GM12872 (cell line): Measurements from ENCODE around the gene HTR4.

Source experiments
- CTCF ChIP-seq: IDR thresholded peaks from 3 replicates; pipeline ENCODE4 v1.5.1; 2011; ENCODE audit warnings: low read depth, mild to moderate bottlenecking, low read length, moderate library complexity; ENCODE audit not compliant: insufficient read depth

HTR4 gene

GRCh38 chr5:148653836-148654781 is at the start of gene HTR4:
TSS of gene HTR4 (minus strand) at chr5:148654527. CDS start at chr5:148637014, 17,513 bp downstream.
- TF ChIP-seq CTCF: no peak

- TF ChIP-seq CTCF: no peak
These were observed 47.8 kb upstream of the HTR4 start for GRCh38 chr5:148702019-148702596.

- no peak for TF ChIP-seq CTCF
These were observed 44.7 kb upstream of the HTR4 start for GRCh38 chr5:148699028-148699427.

- TF ChIP-seq CTCF: no peak
These were observed 43.5 kb upstream of the HTR4 start for GRCh38 chr5:148697809-148698196.

GRCh38 chr5:148697180-148697808 is 43.0 kb upstream of the HTR4 start:
- TF ChIP-seq CTCF: no peak

GRCh38 chr5:148696187-148697036 is 42.1 kb upstream of the HTR4 start:
- TF ChIP-seq CTCF: no peak
